Hepatocyte (in vitro differentiated cells): ENCODE data around the gene LCN1. TPM values are rescaled to one million over a fixed set of nuclear protein-coding genes. Genes with fewer than 3 reads are reported as not detected.

Experiments
- DNase-seq: peaks from one replicate; pipeline ENCODE4 v3.0.0-alpha.2; 2016; ENCODE audit warnings: low spot score
- H2AFZ ChIP-seq: fragments of 200-600 bp; sonication (generic); 2 replicates; pipeline ENCODE4 v1.6.0; 2016; ENCODE audit warnings: antibody characterized with exemption, mild to moderate bottlenecking
- H3K27ac ChIP-seq: fragments of 200-600 bp; sonication (generic); 2 replicates; pipeline ENCODE4 v1.5.1; 2016; ENCODE audit warnings: mild to moderate bottlenecking
- H3K27me3 ChIP-seq: fragments of 200-600 bp; sonication (generic); 2 replicates; pipeline ENCODE4 v1.6.1; 2016
- H3K36me3 ChIP-seq: fragments of 200-600 bp; sonication (generic); replicated peaks from 2 replicates; pipeline ENCODE4 v1.5.1; 2016; ENCODE audit warnings: low read depth; ENCODE audit not compliant: insufficient read depth
- H3K4me1 ChIP-seq: fragments of 200-600 bp; sonication (generic); 2 replicates; pipeline ENCODE4 v1.5.1; 2016; ENCODE audit warnings: mild to moderate bottlenecking, moderate library complexity; ENCODE audit not compliant: insufficient read depth
- H3K4me2 ChIP-seq: fragments of 200-600 bp; sonication (generic); 2 replicates; pipeline ENCODE4 v1.6.0; 2016
- H3K4me3 ChIP-seq: fragments of 200-600 bp; sonication (generic); 2 replicates; pipeline ENCODE4 v1.5.1; 2016; ENCODE audit warnings: mild to moderate bottlenecking
- H3K79me2 ChIP-seq: fragments of 200-600 bp; sonication (generic); 2 replicates; pipeline ENCODE4 v1.6.0; 2017; ENCODE audit warnings: mild to moderate bottlenecking
- H3K9me2 ChIP-seq: fragments of 200-600 bp; sonication (generic); replicated peaks from 2 replicates; pipeline ENCODE4 v1.6.0; 2017; ENCODE audit warnings: mild to moderate bottlenecking; ENCODE audit not compliant: insufficient read depth
- H3K9me3 ChIP-seq: fragments of 200-600 bp; sonication (generic); 2 replicates; pipeline ENCODE4 v1.5.1; 2016; ENCODE audit warnings: low read depth, mild to moderate bottlenecking
- H4K20me1 ChIP-seq: fragments of 200-600 bp; sonication (generic); 2 replicates; pipeline ENCODE4 v1.6.0; 2016; ENCODE audit warnings: mild to moderate bottlenecking; ENCODE audit not compliant: insufficient read depth, poor library complexity, severe bottlenecking
- EZH2 ChIP-seq: fragments of 200-600 bp; sonication (generic); IDR thresholded peaks from 2 replicates; pipeline ENCODE4 v1.6.1; 2016; ENCODE audit warnings: antibody characterized with exemption, mild to moderate bottlenecking, borderline replicate concordance
- EZH2phosphoT487 ChIP-seq: fragments of 200-600 bp; sonication (generic); IDR thresholded peaks from one replicate; pipeline ENCODE4 v1.6.1; 2018; ENCODE audit warnings: antibody characterized with exemption, mild to moderate bottlenecking, low read depth, moderate library complexity; ENCODE audit not compliant: unreplicated experiment, severe bottlenecking
- WGBS: methylation state at CpG from one replicate; pipeline ENCODE4 v1.1.6; 2016; ENCODE audit warnings: low lambda C conversion rate; ENCODE audit errors: missing lambda C conversion rate; 5-methylcytosine and 5-hydroxymethylcytosine counted together
- polyA plus RNA-seq: library from polyadenylated mRNA; unstranded; fragments of >200 nt; fragmentation: Nextera tagmentation; extraction: Ambion mirVana; gene quantifications from 2 replicates; pipeline ENCODE4 v1.2.1, GENCODE V29; 2016
- total RNA-seq: library from RNA; depleted of rRNA; stranded (reverse); fragments of >200 nt; gene quantifications from 2 replicates; pipeline ENCODE4 v1.2.3, GENCODE V29; 2014
- TF ChIP-seq, protein P1 (sequence below): fragments of 200-600 bp; sonication (generic); IDR thresholded peaks from 2 replicates; pipeline ENCODE4 v1.5.1; 2016; ENCODE audit warnings: antibody characterized with exemption, mild to moderate bottlenecking; ENCODE audit not compliant: poor library complexity

LCN1 gene
- total and polyA plus RNA-seq, 2 experiments from 2014 or later, result not detected

DNA sequence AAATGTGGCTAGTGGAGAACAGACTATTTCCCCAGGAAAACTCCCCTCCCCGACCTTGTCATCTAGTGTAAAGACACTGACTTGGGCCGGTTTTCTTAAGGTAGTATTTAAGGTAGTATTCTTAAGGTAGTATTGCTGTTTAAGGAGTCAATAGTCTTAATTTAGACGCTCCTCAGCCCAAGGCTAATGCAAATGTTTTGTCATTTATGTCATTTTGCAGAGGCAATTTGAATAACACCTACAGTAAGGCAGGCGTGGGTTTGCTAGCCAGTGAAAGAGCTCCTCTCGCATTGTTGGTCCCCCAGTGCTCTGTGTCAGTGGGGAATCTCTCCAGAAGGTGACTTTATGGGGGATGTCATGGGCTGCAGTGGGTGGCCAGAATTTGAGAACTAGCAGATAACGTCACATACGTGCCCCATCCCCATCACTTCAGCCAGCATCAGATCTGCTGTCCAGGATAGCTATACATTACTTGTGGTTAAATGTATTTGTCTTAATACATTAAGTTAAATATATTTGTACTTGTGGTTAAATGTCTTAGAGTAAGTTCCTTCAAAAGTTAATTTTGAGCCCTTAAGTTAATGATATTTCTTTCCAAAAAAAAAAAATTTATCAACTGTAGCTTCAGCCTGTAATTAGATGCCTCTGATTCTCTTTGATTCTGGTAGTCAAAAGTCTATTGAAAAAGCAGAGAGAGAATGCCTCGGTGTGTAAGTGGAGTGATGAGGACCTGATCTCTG is 39.1 kb upstream of the LCN1 start:
- no peak overlapping the region for H3K4me3 ChIP-seq
- no peaks in the 10 kb centered on the region for H3K27me3 ChIP-seq
- H3K4me2 ChIP-seq, result no peak overlapping the region
- H3K79me2 ChIP-seq, result peaks cover 34% of the 10 kb centered on the region
- H3K4me1 ChIP-seq, result peaks cover 7% of the 10 kb centered on the region
- WGBS, result 76% methylated on average over 8 of the region's 8 CpGs
- no peak overlapping the region for H3K27ac ChIP-seq
- H3K9me2 ChIP-seq, result no peaks in the 10 kb centered on the region
- TF ChIP-seq, protein P1, sequence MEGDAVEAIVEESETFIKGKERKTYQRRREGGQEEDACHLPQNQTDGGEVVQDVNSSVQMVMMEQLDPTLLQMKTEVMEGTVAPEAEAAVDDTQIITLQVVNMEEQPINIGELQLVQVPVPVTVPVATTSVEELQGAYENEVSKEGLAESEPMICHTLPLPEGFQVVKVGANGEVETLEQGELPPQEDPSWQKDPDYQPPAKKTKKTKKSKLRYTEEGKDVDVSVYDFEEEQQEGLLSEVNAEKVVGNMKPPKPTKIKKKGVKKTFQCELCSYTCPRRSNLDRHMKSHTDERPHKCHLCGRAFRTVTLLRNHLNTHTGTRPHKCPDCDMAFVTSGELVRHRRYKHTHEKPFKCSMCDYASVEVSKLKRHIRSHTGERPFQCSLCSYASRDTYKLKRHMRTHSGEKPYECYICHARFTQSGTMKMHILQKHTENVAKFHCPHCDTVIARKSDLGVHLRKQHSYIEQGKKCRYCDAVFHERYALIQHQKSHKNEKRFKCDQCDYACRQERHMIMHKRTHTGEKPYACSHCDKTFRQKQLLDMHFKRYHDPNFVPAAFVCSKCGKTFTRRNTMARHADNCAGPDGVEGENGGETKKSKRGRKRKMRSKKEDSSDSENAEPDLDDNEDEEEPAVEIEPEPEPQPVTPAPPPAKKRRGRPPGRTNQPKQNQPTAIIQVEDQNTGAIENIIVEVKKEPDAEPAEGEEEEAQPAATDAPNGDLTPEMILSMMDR, result no peak
- no peak for TF ChIP-seq EZH2phosphoT487
- TF ChIP-seq EZH2, result no peak
- no peak overlapping the region for H2AFZ ChIP-seq
- H3K9me3 ChIP-seq, result no peaks in the 10 kb centered on the region
- DNase-seq, result no peak
- no peaks in the 10 kb centered on the region for H3K36me3 ChIP-seq
- H4K20me1 ChIP-seq, result peaks cover 6% of the 10 kb centered on the region

DNA sequence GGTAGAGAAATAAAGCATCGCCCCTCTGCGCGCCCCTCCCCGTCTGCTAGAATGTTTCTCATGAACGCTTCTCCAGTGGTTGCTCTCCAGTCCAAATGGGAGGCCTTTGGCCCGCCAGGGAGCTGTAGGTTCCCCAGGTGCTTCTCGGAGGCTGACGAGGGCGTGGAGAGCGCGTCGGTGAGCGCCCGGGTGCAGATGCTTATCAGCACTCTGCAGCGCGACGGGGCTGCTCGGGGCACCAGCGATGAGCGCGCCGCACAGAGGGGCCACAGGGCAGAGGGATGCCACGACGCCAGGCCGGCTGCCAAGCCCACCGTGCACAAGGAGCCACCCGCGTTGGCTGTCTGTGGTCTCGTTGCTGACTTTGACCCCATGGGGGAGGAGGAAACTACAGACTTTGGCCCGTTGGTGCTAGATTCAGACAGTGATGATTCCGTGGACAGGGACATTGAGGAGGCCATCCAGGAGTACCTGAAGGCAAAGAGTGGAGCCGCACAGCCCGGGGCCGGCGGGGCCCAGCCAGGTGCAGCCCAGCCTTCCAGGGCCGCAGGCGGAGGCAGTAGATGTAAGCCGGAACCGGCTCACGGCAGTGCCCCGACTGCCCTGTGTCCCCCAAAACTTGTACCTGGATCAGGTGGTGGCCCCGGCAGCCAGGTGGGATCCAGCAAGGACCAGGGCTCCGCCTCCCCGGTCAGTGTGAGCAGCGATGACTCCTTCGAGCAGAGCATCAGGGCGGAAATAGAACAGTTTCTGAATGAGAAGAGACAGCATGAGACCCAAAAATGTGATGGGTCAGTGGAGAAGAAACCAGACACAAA is 36.6 kb upstream of the LCN1 start:
- no peak overlapping the region for H3K4me3 ChIP-seq
- no peaks in the 10 kb centered on the region for H3K36me3 ChIP-seq
- H3K27me3 ChIP-seq, result no peaks in the 10 kb centered on the region
- no peak overlapping the region for H3K27ac ChIP-seq
- H3K4me1 ChIP-seq, result peaks cover 5% of the 10 kb centered on the region
- H3K9me2 ChIP-seq, result no peaks in the 10 kb centered on the region
- WGBS, result 98% methylated on average over 47 of the region's 47 CpGs
- H3K9me3 ChIP-seq, result no peaks in the 10 kb centered on the region
- no peak overlapping the region for H3K4me2 ChIP-seq
- H2AFZ ChIP-seq, result no peak overlapping the region
- TF ChIP-seq, protein P1, result no peak
- no peak for TF ChIP-seq EZH2
- TF ChIP-seq EZH2phosphoT487, result no peak
- peaks cover 27% of the 10 kb centered on the region for H3K79me2 ChIP-seq
- DNase-seq, result no peak
- H4K20me1 ChIP-seq, result peaks cover 4% of the 10 kb centered on the region

DNA sequence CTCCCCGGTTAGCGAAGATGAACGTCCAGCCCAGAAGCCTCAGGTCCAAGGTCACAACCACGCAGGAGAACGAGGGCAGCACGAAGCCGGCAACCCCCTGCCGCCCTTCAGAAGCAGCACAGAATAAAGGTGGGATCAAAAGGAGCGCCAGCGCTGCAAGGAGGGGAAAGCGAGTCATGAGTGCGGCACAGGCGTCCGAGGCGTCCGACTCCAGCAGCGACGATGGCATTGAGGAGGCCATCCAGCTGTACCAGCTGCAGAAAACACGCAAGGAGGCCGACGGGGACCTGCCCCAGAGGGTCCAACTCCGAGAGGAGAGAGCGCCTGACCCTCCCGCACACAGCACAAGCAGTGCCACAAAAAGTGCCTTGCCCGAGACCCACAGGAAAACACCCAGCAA is 35.9 kb upstream of the LCN1 start:
- H3K27ac ChIP-seq, result no peak overlapping the region
- H3K79me2 ChIP-seq, result peaks cover 27% of the 10 kb centered on the region
- no peak overlapping the region for H3K4me2 ChIP-seq
- no peaks in the 10 kb centered on the region for H3K9me3 ChIP-seq
- no peaks in the 10 kb centered on the region for H3K36me3 ChIP-seq
- no peak overlapping the region for H2AFZ ChIP-seq
- H3K4me1 ChIP-seq, result peaks cover 5% of the 10 kb centered on the region
- H4K20me1 ChIP-seq, result peaks cover 4% of the 10 kb centered on the region
- no peak for DNase-seq
- 98% methylated on average over 25 of the region's 25 CpGs for WGBS
- no peaks in the 10 kb centered on the region for H3K27me3 ChIP-seq
- no peak overlapping the region for H3K4me3 ChIP-seq
- no peaks in the 10 kb centered on the region for H3K9me2 ChIP-seq
- TF ChIP-seq EZH2phosphoT487 (no peak), EZH2 (no peak)
- TF ChIP-seq, protein P1, result no peak
